LNCAP (cell line): ENCODE measurements around the gene EFCC1.

Experiments
- CTCF ChIP-seq: fragments of 450-650 bp; IDR thresholded peaks from 2 replicates; pipeline ENCODE4 v1.5.1; 2017; ENCODE audit warnings: mild to moderate bottlenecking

EFCC1 gene

GRCh38 chr3:129003578-129004112, 2.5 kb downstream of the EFCC1 start:
- TF ChIP-seq CTCF, result peak; percentile 62

GRCh38 chr3:129004639-129005295, 3.7 kb downstream of the EFCC1 start:
- TF ChIP-seq CTCF, result no peak

- no peak for TF ChIP-seq CTCF
Observed at GRCh38 chr3:129005526-129006303, 4.6 kb downstream of the EFCC1 start.

- no peak for TF ChIP-seq CTCF
Observed at GRCh38 chr3:129006864-129007263, 5.8 kb downstream of the EFCC1 start.

- TF ChIP-seq CTCF, result no peak
Observed at GRCh38 chr3:129007792-129008191, 6.7 kb downstream of the EFCC1 start.

GRCh38 chr3:129009266-129009665, 8.2 kb downstream of the EFCC1 start:
- TF ChIP-seq CTCF, result no peak

GRCh38 chr3:129010310-129010956, 9.3 kb downstream of the EFCC1 start:
- no peak for TF ChIP-seq CTCF
